ENCODE data around the gene CHCT1. TPM values are rescaled to one million over a fixed set of nuclear protein-coding genes. Genes with fewer than 3 reads are reported as not detected.
"Not testable (repeated sequence)": the region's sequence is repeated elsewhere in the genome, so short reads cannot be mapped to it uniquely, and the experiment has no call there.

CHCT1 gene
- total and polyA plus RNA-seq, 5 donors from 2014 or later: not detected

DNA sequence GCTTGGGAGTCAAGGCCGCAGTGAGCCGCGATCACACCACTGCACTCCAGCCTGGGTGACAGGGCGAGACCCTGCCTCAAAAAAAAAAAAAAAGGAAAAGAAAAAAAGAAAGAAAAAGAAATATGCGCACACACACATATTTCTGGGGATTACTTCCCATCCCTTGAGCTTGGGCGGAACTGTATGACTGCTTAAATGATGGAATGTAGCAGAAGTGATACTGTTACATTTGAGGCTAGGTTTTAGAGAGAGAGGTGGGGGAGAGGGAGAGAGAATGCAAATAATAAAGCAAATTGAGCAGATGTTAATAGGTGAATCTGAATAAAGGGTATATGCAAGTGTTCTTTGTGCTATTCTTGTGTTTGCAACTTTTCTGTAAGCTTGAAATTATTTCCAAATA, 18.3 kb upstream of the CHCT1 start:
- no peak overlapping the region for H3K4me3 Mint-ChIP-seq
- H3K9me3 Mint-ChIP-seq: peaks cover 0 to 4% (median 0%) of the 10 kb centered on the region in 7 donors
- Histone ChIP-seq H3K4me3 (ENCODE audit: low read depth, low read length) (no peak overlapping the region), H3K4me1 (ENCODE audit: control insufficient read depth, insufficient read depth, low read length, poor library complexity, severe bottlenecking) (no peaks in the 10 kb centered on the region), H3K36me3 (ENCODE audit: control insufficient read depth, insufficient read depth, low read length) (no peaks in the 10 kb centered on the region), H3K27ac (ENCODE audit: insufficient read depth, low read length, poor library complexity, severe bottlenecking) (no peak overlapping the region), H3K27me3 (ENCODE audit: control insufficient read depth, insufficient read depth, low read length) (peaks cover 5% of the 10 kb centered on the region), H3K9me3 (ENCODE audit: control insufficient read depth in 2 of 2, low read length in 2 of 2) (no peaks in the 10 kb centered on the region)
- H3K27me3 Mint-ChIP-seq: peaks cover 25% of the 10 kb centered on the region
- no peak for DNase-seq
- H3K4me1 Mint-ChIP-seq: peaks cover 0 to 5% (median 2%) of the 10 kb centered on the region in 4 donors
- H3K27ac Mint-ChIP-seq: no peak overlapping the region
- no peaks in the 10 kb centered on the region for H3K36me3 Mint-ChIP-seq
- ATAC-seq (ENCODE audit: low read depth in 2 of 2): no peak

DNA sequence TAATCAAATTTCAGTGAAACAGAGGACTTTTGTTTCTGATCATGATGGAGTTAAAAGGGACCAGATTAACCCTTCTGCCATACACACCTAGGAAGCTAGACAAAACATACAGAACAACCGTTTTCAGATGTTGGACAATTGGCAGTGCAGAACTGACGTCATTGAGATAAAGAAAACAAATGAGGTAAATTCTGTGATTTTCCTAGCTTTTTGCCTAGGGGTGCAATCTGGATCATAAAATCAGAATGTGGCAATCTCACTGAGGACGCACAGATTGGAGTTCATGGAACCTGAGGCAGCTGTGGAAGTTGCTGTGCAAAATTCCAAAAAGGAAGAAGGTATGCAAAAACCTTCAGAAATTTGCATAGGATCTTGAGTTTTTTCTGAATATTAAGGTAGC, 15.4 kb upstream of the CHCT1 start:
- H3K9me3 ChIP-seq (ENCODE audit: control insufficient read depth in 2 of 2, low read length in 2 of 2): no peaks in the 10 kb centered on the region
- H3K4me3 ChIP-seq (ENCODE audit: low read depth, low read length): no peak overlapping the region
- peaks cover 5% of the 10 kb centered on the region for H3K27me3 ChIP-seq (ENCODE audit: control insufficient read depth, insufficient read depth, low read length)
- H3K4me1 ChIP-seq (ENCODE audit: control insufficient read depth, insufficient read depth, low read length, poor library complexity, severe bottlenecking): no peaks in the 10 kb centered on the region
- H3K4me1 Mint-ChIP-seq: no peaks in the 10 kb centered on the region
- H3K4me3 Mint-ChIP-seq: no peak overlapping the region
- H3K36me3 ChIP-seq (ENCODE audit: control insufficient read depth, insufficient read depth, low read length): no peaks in the 10 kb centered on the region
- DNase-seq: no peak
- H3K36me3 Mint-ChIP-seq: no peaks in the 10 kb centered on the region
- peaks cover 27% of the 10 kb centered on the region for H3K27me3 Mint-ChIP-seq
- no peak overlapping the region for H3K27ac ChIP-seq (ENCODE audit: insufficient read depth, low read length, poor library complexity, severe bottlenecking)
- H3K27ac Mint-ChIP-seq: no peak overlapping the region
- no peak for ATAC-seq (ENCODE audit: low read depth in 2 of 2)
- no peaks in the 10 kb centered on the region for H3K9me3 Mint-ChIP-seq

- DNase-seq (no peak), ATAC-seq (ENCODE audit: low read depth in 2 of 2) (no peak)
- H3K9me3 ChIP-seq (ENCODE audit: control insufficient read depth in 2 of 2, low read length in 2 of 2): no peaks in the 10 kb centered on the region
- no peak overlapping the region for H3K27ac Mint-ChIP-seq
- no peak overlapping the region for H3K27ac ChIP-seq (ENCODE audit: insufficient read depth, low read length, poor library complexity, severe bottlenecking)
- H3K9me3 Mint-ChIP-seq: no peaks in the 10 kb centered on the region
- H3K27me3 ChIP-seq (ENCODE audit: control insufficient read depth, insufficient read depth, low read length): peaks cover 5% of the 10 kb centered on the region
- no peaks in the 10 kb centered on the region for H3K36me3 Mint-ChIP-seq
- H3K36me3 ChIP-seq (ENCODE audit: control insufficient read depth, insufficient read depth, low read length): no peaks in the 10 kb centered on the region
- H3K27me3 Mint-ChIP-seq: peaks cover 30% of the 10 kb centered on the region
- no peak overlapping the region for H3K4me3 ChIP-seq (ENCODE audit: low read depth, low read length)
- H3K4me1 ChIP-seq (ENCODE audit: control insufficient read depth, insufficient read depth, low read length, poor library complexity, severe bottlenecking): no peaks in the 10 kb centered on the region
- H3K4me3 Mint-ChIP-seq: no peak overlapping the region
- H3K4me1 Mint-ChIP-seq: no peaks in the 10 kb centered on the region
These were observed 12.3 kb upstream of the CHCT1 start for GRCh38 chr17:60410001-60410400.

DNA sequence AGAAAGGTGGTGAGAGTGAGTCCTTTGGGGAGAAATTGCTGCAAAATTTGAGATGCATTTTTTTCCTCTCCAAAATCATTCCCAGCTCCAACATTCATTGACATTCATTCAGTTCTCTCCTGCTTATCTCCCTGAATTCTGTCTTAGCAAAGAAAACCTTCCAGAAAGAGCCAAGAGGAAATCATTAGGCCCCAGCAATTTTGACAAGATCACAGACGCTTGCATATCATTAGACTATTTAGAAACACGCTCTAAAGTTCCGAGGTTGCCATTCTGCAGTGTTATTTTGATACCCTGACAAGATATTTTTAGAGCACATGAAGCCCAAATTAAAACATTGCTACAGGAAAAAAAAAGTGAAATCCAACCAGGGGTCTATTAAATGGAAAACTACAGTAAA, 9.6 kb upstream of the CHCT1 start:
- Mint-ChIP-seq H3K9me3 (no peaks in the 10 kb centered on the region), H3K4me1 (no peaks in the 10 kb centered on the region), H3K27me3 (peaks cover 25% of the 10 kb centered on the region), H3K27ac (no peak overlapping the region), H3K4me3 (no peak overlapping the region), H3K36me3 (no peaks in the 10 kb centered on the region)
- H3K4me1 ChIP-seq (ENCODE audit: control insufficient read depth, insufficient read depth, low read length, poor library complexity, severe bottlenecking): no peaks in the 10 kb centered on the region
- H3K4me3 ChIP-seq (ENCODE audit: low read depth, low read length): no peak overlapping the region
- no peaks in the 10 kb centered on the region for H3K36me3 ChIP-seq (ENCODE audit: control insufficient read depth, insufficient read depth, low read length)
- no peaks in the 10 kb centered on the region for H3K27me3 ChIP-seq (ENCODE audit: control insufficient read depth, insufficient read depth, low read length)
- ATAC-seq (ENCODE audit: low read depth in 2 of 2): no peak
- no peak for DNase-seq
- no peaks in the 10 kb centered on the region for H3K9me3 ChIP-seq (ENCODE audit: control insufficient read depth in 2 of 2, low read length in 2 of 2)
- no peak overlapping the region for H3K27ac ChIP-seq (ENCODE audit: insufficient read depth, low read length, poor library complexity, severe bottlenecking)

DNA sequence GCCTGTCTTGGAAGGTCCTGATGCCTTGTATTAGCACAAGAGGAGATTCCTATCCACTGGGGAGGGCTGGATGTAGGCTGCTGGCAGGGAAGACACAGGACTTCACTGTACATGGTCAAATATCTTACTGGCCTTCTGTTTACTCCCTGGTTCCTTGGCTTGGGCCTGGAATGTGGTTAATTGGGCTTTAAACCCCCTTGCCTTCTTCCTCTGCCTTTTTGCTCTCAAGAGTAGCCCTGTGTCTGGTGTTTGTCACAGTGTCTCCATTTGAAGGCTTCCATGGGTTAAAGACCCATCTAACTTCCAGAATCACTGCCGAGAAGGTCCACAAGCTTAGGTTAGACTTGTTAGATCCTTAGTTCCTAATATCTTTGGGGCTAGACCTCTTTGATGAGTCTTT, 7.1 kb upstream of the CHCT1 start:
- H3K27me3 Mint-ChIP-seq: peaks cover 10% of the 10 kb centered on the region
- no peaks in the 10 kb centered on the region for H3K36me3 Mint-ChIP-seq
- no peaks in the 10 kb centered on the region for H3K4me1 ChIP-seq (ENCODE audit: control insufficient read depth, insufficient read depth, low read length, poor library complexity, severe bottlenecking)
- H3K27ac ChIP-seq (ENCODE audit: insufficient read depth, low read length, poor library complexity, severe bottlenecking): no peak overlapping the region
- no peaks in the 10 kb centered on the region for H3K9me3 Mint-ChIP-seq
- no peaks in the 10 kb centered on the region for H3K36me3 ChIP-seq (ENCODE audit: control insufficient read depth, insufficient read depth, low read length)
- H3K9me3 ChIP-seq (ENCODE audit: control insufficient read depth in 2 of 2, low read length in 2 of 2): no peaks in the 10 kb centered on the region
- no peaks in the 10 kb centered on the region for H3K27me3 ChIP-seq (ENCODE audit: control insufficient read depth, insufficient read depth, low read length)
- no peak overlapping the region for H3K4me3 Mint-ChIP-seq
- ATAC-seq (ENCODE audit: low read depth in 2 of 2) (no peak), DNase-seq (no peak)
- H3K4me3 ChIP-seq (ENCODE audit: low read depth, low read length): no peak overlapping the region
- no peaks in the 10 kb centered on the region for H3K4me1 Mint-ChIP-seq
- no peak overlapping the region for H3K27ac Mint-ChIP-seq

DNA sequence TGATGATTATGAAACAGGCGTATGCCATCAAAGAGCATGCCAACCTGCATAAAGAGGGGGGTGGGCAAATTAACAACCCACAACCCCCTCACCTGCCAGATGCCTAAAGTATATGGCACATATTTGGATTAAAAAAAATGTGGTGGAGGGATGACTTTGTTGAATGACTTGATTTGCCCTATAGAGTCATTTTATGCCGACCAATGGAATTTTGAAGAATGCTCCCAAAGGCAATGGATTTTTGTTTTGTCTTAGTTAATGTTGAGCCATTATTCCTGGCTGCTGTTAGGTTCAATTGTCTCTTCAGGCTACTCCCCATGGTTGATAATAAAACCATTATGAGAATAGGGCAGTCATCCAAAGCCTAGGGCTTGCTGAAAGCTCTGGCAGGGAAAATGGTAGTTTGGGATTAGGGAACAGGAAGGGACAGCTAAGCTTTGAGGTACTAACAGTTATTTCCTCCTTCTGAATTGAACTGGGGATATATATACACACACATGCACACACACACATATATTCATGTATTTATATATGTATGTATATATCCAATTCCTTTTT, 5.8 kb upstream of the CHCT1 start:
- Mint-ChIP-seq H3K27me3 (peaks cover 10% of the 10 kb centered on the region), H3K4me3 (no peak overlapping the region), H3K4me1 (peaks cover 0 to 5% (median 2%) of the 10 kb centered on the region in 4 donors), H3K36me3 (no peaks in the 10 kb centered on the region), H3K27ac (no peak overlapping the region), H3K9me3 (no peaks in the 10 kb centered on the region)
- Histone ChIP-seq H3K27ac (ENCODE audit: insufficient read depth, low read length, poor library complexity, severe bottlenecking) (no peak overlapping the region), H3K4me1 (ENCODE audit: control insufficient read depth, insufficient read depth, low read length, poor library complexity, severe bottlenecking) (peaks cover 5% of the 10 kb centered on the region), H3K4me3 (ENCODE audit: low read depth, low read length) (no peak overlapping the region), H3K36me3 (ENCODE audit: control insufficient read depth, insufficient read depth, low read length) (no peaks in the 10 kb centered on the region), H3K27me3 (ENCODE audit: control insufficient read depth, insufficient read depth, low read length) (no peaks in the 10 kb centered on the region), H3K9me3 (ENCODE audit: control insufficient read depth in 2 of 2, low read length in 2 of 2) (no peaks in the 10 kb centered on the region)
- ATAC-seq (ENCODE audit: low read depth in 2 of 2) (no peak), DNase-seq (no peak)

- H3K36me3 ChIP-seq (ENCODE audit: control insufficient read depth, insufficient read depth, low read length); H3K9me3 Mint-ChIP-seq; H3K27me3 Mint-ChIP-seq; H3K9me3 ChIP-seq (ENCODE audit: control insufficient read depth in 2 of 2, low read length in 2 of 2); H3K4me3 ChIP-seq (ENCODE audit: low read depth, low read length); DNase-seq; H3K36me3 Mint-ChIP-seq; H3K27ac ChIP-seq (ENCODE audit: insufficient read depth, low read length, poor library complexity, severe bottlenecking); ATAC-seq (ENCODE audit: low read depth in 2 of 2); H3K27ac Mint-ChIP-seq; H3K27me3 ChIP-seq (ENCODE audit: control insufficient read depth, insufficient read depth, low read length); H3K4me1 Mint-ChIP-seq: not testable (repeated sequence)
- peak overlapping the region in 1 of 4 donors; percentile 19 for H3K4me3 Mint-ChIP-seq
- H3K4me1 ChIP-seq (ENCODE audit: control insufficient read depth, insufficient read depth, low read length, poor library complexity, severe bottlenecking): peaks cover 10% of the 10 kb centered on the region
These were observed 3.3 kb upstream of the CHCT1 start for GRCh38 chr17:60419003-60419402.

DNA sequence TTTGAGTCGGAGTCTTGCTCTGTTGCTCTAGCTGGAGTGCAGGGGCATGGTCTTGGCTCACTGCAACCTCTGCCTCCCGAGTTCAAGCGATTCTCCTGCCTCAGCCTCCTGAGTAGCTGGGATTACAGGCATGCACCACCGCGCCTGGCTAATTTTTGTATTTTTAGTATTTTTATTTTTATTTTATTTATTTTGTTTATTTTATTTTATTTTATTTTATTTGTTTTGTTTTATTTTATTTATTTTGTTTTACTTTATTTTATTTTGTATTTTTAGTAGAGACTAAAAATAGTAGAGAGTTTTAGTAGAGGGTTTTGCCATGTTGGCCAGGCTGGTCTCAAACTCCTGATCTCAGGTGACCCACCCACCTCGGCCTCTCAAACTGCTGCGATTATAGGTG, 2.4 kb upstream of the CHCT1 start:
- H3K36me3 Mint-ChIP-seq; DNase-seq; H3K27ac Mint-ChIP-seq; H3K27me3 ChIP-seq (ENCODE audit: control insufficient read depth, insufficient read depth, low read length); H3K27me3 Mint-ChIP-seq; ATAC-seq (ENCODE audit: low read depth in 2 of 2); H3K27ac ChIP-seq (ENCODE audit: insufficient read depth, low read length, poor library complexity, severe bottlenecking); H3K4me1 Mint-ChIP-seq; H3K4me3 Mint-ChIP-seq; H3K4me3 ChIP-seq (ENCODE audit: low read depth, low read length); H3K9me3 Mint-ChIP-seq; H3K36me3 ChIP-seq (ENCODE audit: control insufficient read depth, insufficient read depth, low read length); H3K9me3 ChIP-seq (ENCODE audit: control insufficient read depth in 2 of 2, low read length in 2 of 2): not testable (repeated sequence)
- H3K4me1 ChIP-seq (ENCODE audit: control insufficient read depth, insufficient read depth, low read length, poor library complexity, severe bottlenecking): peaks cover 10% of the 10 kb centered on the region
